K562 (cell line): ENCODE results near the gene GHRH. TPM values are rescaled to one million over a fixed set of nuclear protein-coding genes. Genes with fewer than 3 reads are reported as not detected.

Experiments
- ATAC-seq: fragments of 200-7000 bp; cut with Tn5 transposase; 3 replicates; pipeline ENCODE4 v1.9.1; 2020; ENCODE audit warnings: moderate library complexity
- BruUV-seq: library from RNA; stranded (reverse); fragments of 400-500 nt; replicated peaks from 2 replicates; lab custom pipeline; 2021; lab: Mats Ljungman, UMichigan
- CTCF ChIA-PET: fragments of 300-600 bp; formaldehyde crosslinking; extraction: SDS; loops from one replicate; lab custom pipeline; 2021; ENCODE audit warnings: low intra/inter-chr PET ratio; lab: Yijun Ruan, JAX
- POLR2A ChIA-PET: fragments of 300-600, 350-650 bp; sonication (Branson Sonifier 250); formaldehyde crosslinking; extraction: SDS; loops from one replicate; lab custom pipeline; 2021; ENCODE audit warnings: antibody characterized with exemption, inconsistent platforms; lab: Yijun Ruan, JAX
- DNase-seq, 4 experiments: peaks; one replicate each; pipeline versions ENCODE4 v3.0.0 to v3.0.0-alpha.2; 2011 to 2018; ENCODE audit warnings: low spot score in 3 of 4, mixed read lengths in 3 of 4; ENCODE audit errors: extremely low read depth in 1 of 4
- FAIRE-seq: peaks from 2 replicates; lab custom pipeline; 2011; peaks lifted over from hg19 to GRCh38; lab: Jason Lieb, UNC
- H2AFZ ChIP-seq: 2 replicates; pipeline ENCODE4 v1.6.0; 2011; ENCODE audit warnings: low read depth, low read length, control low read depth, inconsistent platforms
- H3K27ac ChIP-seq: fragments of 200-600 bp; 3 replicates; pipeline ENCODE4 v1.8.0; 2011; ENCODE audit warnings: low read depth, mild to moderate bottlenecking, control low read depth, inconsistent platforms, low read length, moderate library complexity, mixed read lengths; ENCODE audit errors: extremely low read depth
- H3K27me3 ChIP-seq, 2 experiments: fragments of 300-600 bp in 1 of 2; 2 replicates in 1 of 2; 3 replicates in 1 of 2; pipeline versions ENCODE4 v1.6.0 to v1.8.0; 2011; ENCODE audit warnings: inconsistent platforms in 2 of 2, low read length in 2 of 2, mild to moderate bottlenecking in 1 of 2, mixed read lengths in 1 of 2, moderate library complexity in 1 of 2; ENCODE audit not compliant: control insufficient read depth in 2 of 2, insufficient read depth in 2 of 2
- H3K36me3 ChIP-seq: fragments of 300-600 bp; 3 replicates; pipeline ENCODE4 v1.8.0; 2011; ENCODE audit warnings: mild to moderate bottlenecking, low read length, inconsistent platforms; ENCODE audit not compliant: control insufficient read depth, insufficient read depth
- H3K4me1 ChIP-seq, 2 experiments: fragments of 200-600 bp in 1 of 2; replicated peaks in 1 of 2; 2 replicates in 1 of 2; 3 replicates in 1 of 2; pipeline versions ENCODE4 v1.5.1 to v1.8.0; 2011; ENCODE audit warnings: inconsistent platforms in 2 of 2, low read length in 2 of 2, mild to moderate bottlenecking in 1 of 2, mixed read lengths in 1 of 2, moderate library complexity in 1 of 2; ENCODE audit not compliant: control insufficient read depth in 2 of 2, insufficient read depth in 2 of 2
- H3K4me2 ChIP-seq: 2 replicates; pipeline ENCODE4 v1.6.1; 2011; ENCODE audit warnings: low read length, control low read depth, inconsistent platforms, mixed read lengths; ENCODE audit not compliant: insufficient read depth
- H3K4me3 ChIP-seq: fragments of 200-600 bp; sonication (generic), shearing (Covaris generic); 2 replicates; pipeline ENCODE4 v1.5.1; 2016; ENCODE audit warnings: control low read depth, inconsistent platforms
- H3K79me2 ChIP-seq: fragments of 200-600 bp; 3 replicates; pipeline ENCODE4 v1.8.0; 2011; ENCODE audit warnings: low read length, inconsistent platforms; ENCODE audit not compliant: control insufficient read depth, insufficient read depth
- H3K9ac ChIP-seq, 2 experiments: 2 replicates each; pipeline versions ENCODE4 v1.6.0 to v1.6.1; 2011; ENCODE audit warnings: low read depth in 2 of 2, low read length in 2 of 2, control low read depth in 1 of 2, inconsistent platforms in 1 of 2, mild to moderate bottlenecking in 1 of 2, mixed read lengths in 1 of 2; ENCODE audit not compliant: insufficient read depth in 1 of 2
- H3K9me1 ChIP-seq: one replicate; pipeline ENCODE4 v1.6.0; 2011; ENCODE audit warnings: inconsistent platforms, mild to moderate bottlenecking, low read length, moderate library complexity; ENCODE audit not compliant: control insufficient read depth, insufficient read depth
- H3K9me3 ChIP-seq: replicated peaks from 2 replicates; pipeline ENCODE4 v1.5.1; 2011; ENCODE audit warnings: low read depth, low read length, inconsistent platforms; ENCODE audit not compliant: control insufficient read depth, insufficient read depth
- H4K20me1 ChIP-seq: replicated peaks from 2 replicates; pipeline ENCODE4 v1.6.1; 2011; ENCODE audit warnings: low read length, inconsistent platforms, mixed read lengths; ENCODE audit not compliant: control insufficient read depth, insufficient read depth
- DIDO1 ChIP-seq: fragments of 450-650 bp; IDR thresholded peaks from 2 replicates; pipeline ENCODE4 v1.6.1; 2016; ENCODE audit warnings: low read depth, missing biosample characterization, missing genetic modification characterization
- KDM2B ChIP-seq: fragments of 250-450 bp; sonication (Bioruptor Pico); IDR thresholded peaks from 2 replicates; pipeline ENCODE4 v1.8.0; 2021; ENCODE audit warnings: mild to moderate bottlenecking, moderate library complexity
- RBM25 ChIP-seq: fragments of 200-400 bp; formaldehyde crosslinking; IDR thresholded peaks from 2 replicates; pipeline ENCODE4 v1.6.1; 2018; ENCODE audit warnings: low read length, low read depth, moderate library complexity; ENCODE audit not compliant: severe bottlenecking
- ZFP36 ChIP-seq: fragments of 150-350 bp; IDR thresholded peaks from 2 replicates; pipeline ENCODE4 v1.6.1; 2018; ENCODE audit warnings: low read length, low read depth; ENCODE audit not compliant: partially characterized antibody
- ZNF436 ChIP-seq: fragments of 250-450, 450-650 bp; sonication (Bioruptor Pico); formaldehyde crosslinking; IDR thresholded peaks from 2 replicates; pipeline ENCODE4 v1.7.0; 2020; ENCODE audit warnings: mild to moderate bottlenecking
- ZNF780A ChIP-seq: fragments of 250-450 bp; sonication (Bioruptor Pico); IDR thresholded peaks from 2 replicates; pipeline ENCODE4 v1.5.0; 2021; ENCODE audit warnings: mild to moderate bottlenecking
- WGBS: fragments of 100-300 bp; shearing (Covaris generic); methylation state at CpG from one replicate; pipeline ENCODE4 v1.1.6; 2016; ENCODE audit warnings: low coverage, mixed read lengths; ENCODE audit not compliant: insufficient coverage; ENCODE audit errors: missing lambda C conversion rate; 5-methylcytosine and 5-hydroxymethylcytosine counted together
- in situ Hi-C: fragments of 300-500 bp; cut with MboI; formaldehyde crosslinking; loops from 4 replicates; pipeline ENCODE4 v1.15.0; 2018; ENCODE audit warnings: inconsistent platforms, mixed read lengths
- intact Hi-C: fragments of 100-400 bp; cut with micrococcal nuclease; formaldehyde crosslinking; loops from 2 replicates; pipeline ENCODE4 v1.14.2; 2022
- polyA plus RNA-seq, 8 experiments: library from polyadenylated mRNA; depleted of rRNA in 4 of 8; stranded (reverse) in 5 of 8; unstranded in 3 of 8; fragments of >200 nt; fragmentation: Nextera tagmentation in 2 of 8; fragmentation: Illumina TruSeq in 1 of 8; extraction: Ambion mirVana in 2 of 8; extraction: Trizol in 1 of 8; gene quantifications; 2 replicates each; pipeline versions ENCODE4 v1.2.1 to v1.2.3, GENCODE V29; 2011 to 2014; ENCODE audit warnings: inconsistent platforms in 1 of 8, missing spikeins in 1 of 8
- total RNA-seq, 7 experiments: library from RNA; depleted of rRNA in 6 of 7; stranded (reverse); fragments of >200 nt in 6 of 7; fragmentation: Illumina TruSeq in 2 of 7; extraction: Trizol in 2 of 7; gene quantifications; 2 replicates each; pipeline versions ENCODE4 v1.2.1 to v1.2.3, GENCODE V29; 2011 to 2021; ENCODE audit warnings: low replicate concordance in 1 of 7

The GHRH gene
- total and polyA plus RNA-seq, 9 of the 15 experiments (the other 6 are each of a cell fraction or from before 2014, with no cell fraction given): not detected

GRCh38 chr20:37277253-37277593 is 15.6 kb upstream of the GHRH start:
- H3K4me3 ChIP-seq: no peak overlapping the region
- intact Hi-C loops: no loop called here
- H3K9ac ChIP-seq: no peak overlapping the region
- no peaks in the 10 kb centered on the region; a peak in 1 of 5 replicates for H3K27me3 ChIP-seq
- in situ Hi-C loops: no loop called here
- H3K79me2 ChIP-seq: no peaks in the 10 kb centered on the region
- H3K9me1 ChIP-seq: no peaks in the 10 kb centered on the region
- H3K4me1 ChIP-seq: peaks cover 0 to 5% of the 10 kb centered on the region in 2 experiments; a peak in 3 of 5 replicates
- H4K20me1 ChIP-seq: no peaks in the 10 kb centered on the region
- H3K4me2 ChIP-seq: no peak overlapping the region
- CTCF ChIA-PET: interaction anchor here (1.5 kb wide), 1 partner anchor 107 kb away, joined by 4 read pairs; no protein-coding TSS in a partner anchor
- H3K27ac ChIP-seq: no peak overlapping the region
- peak overlapping the region; percentile 73 for H2AFZ ChIP-seq
- ATAC-seq (no peak), DNase-seq (no peak), FAIRE-seq (peak; percentile 23)
- H3K36me3 ChIP-seq: no peaks in the 10 kb centered on the region
- peak; percentile 76 for TF ChIP-seq ZNF436 (CRISPR knock-in tag)
- peak; percentile 52 for TF ChIP-seq RBM25
- TF ChIP-seq ZFP36: peak; percentile 95
- no peak for TF ChIP-seq DIDO1
- no peak for TF ChIP-seq ZNF780A (CRISPR knock-in tag)
- TF ChIP-seq KDM2B: no peak
- BruUV-seq: no TSS peak
- POLR2A ChIA-PET: interaction anchor here (0.6 to 1.1 kb wide), 4 partner anchors 9 to 258 kb away, joined by 3 to 4 read pairs (median 3); no protein-coding TSS in a partner anchor
- WGBS: 15% methylated on average over 2 of the region's 2 CpGs
- H3K9me3 ChIP-seq: no peaks in the 10 kb centered on the region
